ENCODE measurements around the gene FADS6.
A peak's percentile ranks its signal among the peaks of the same experiment; 100 is the strongest.

The FADS6 gene

DNA sequence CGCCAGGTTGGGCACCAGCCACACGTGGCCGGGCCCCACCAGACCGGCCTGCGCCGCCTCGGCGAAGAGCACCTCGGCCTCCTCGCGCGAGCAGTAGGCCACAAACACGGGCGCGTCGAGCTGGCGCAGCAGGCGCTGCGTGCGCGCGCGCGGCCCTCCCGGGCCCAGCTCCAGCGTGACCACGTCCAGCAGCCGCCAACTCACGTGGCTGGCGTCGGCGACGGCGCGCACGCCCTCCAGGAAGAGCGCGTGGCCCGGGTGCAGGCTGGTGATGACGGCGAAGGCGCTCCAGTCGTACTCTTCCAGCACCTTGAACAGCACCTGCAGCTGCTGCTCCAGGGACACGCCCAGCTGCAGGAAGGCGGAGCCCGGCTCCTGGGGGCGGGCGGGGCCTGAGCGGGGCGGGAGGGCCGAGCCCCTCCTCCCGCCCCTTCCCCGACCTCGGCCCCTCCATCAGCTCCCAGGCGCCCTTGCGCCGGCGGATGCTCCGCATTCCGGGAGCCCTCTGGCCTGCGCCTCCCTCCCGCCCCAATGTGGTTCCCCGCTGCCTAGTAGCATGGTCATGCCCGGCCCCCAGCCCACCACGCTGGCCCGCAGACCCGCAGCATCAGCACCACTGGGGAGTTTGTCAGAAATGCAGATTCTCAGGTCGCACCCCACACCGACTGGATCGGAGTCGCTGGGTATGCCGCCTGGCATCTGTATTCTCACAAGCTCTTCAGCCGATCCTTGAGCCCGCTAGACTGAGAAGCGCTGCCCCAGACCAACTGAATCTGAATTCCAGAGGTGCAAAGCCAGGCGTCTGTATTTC lies 41.0 kb downstream of the FADS6 start:
- DNase-seq (ENCODE audit: low read depth): no peak

DNA sequence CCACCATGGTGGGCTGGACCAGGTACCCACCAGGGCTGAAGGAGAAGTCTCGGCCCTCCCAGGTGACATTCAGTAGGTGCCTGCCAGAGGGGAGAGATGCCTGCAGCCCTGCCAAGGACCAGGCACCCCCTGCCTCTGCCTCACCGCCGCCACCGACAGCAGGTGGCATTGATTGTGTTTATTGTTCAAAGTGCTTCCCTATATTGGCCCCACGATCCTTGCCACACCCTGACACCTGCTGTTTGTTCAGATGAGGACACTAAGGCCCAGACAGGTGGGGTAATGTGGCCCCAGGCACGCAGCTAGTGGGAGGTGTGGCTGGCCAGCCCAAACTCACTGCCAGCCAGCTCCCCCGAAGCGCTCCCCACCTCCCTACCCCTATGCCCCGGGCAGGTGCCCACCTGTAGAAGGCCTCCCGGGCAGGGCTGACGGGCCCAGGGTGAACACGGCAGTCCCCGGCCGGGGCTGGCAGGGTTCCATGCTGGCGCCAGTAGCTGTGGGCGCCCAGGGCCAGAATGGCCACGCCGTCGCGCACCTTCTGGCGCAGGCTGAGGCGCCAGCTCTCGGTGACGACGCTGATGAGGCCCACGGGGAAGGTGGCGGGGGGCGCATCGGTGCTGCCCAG lies 41.7 kb downstream of the FADS6 start:
- DNase-seq (ENCODE audit: low read depth): no peak

DNA sequence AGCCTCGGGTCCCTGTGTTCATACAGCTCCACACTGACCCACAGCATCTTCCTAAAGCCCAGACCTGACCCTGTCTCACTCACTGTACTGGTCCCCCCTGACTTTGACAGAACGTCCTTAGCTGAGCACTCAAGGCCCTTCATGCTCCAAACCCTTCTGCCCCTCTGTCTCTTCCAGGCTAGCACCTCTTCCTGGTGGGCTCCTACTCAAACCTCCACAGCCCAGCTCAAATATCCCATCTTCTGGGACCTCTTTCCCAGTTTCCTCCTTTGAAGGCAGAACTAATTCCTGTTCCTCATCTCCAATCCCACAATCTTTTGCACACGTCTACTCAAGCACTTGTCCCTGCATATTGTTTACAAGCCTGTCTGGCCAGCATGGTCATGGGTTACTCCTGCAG lies 42.5 kb downstream of the FADS6 start:
- DNase-seq (ENCODE audit: low read depth): no peak

DNA sequence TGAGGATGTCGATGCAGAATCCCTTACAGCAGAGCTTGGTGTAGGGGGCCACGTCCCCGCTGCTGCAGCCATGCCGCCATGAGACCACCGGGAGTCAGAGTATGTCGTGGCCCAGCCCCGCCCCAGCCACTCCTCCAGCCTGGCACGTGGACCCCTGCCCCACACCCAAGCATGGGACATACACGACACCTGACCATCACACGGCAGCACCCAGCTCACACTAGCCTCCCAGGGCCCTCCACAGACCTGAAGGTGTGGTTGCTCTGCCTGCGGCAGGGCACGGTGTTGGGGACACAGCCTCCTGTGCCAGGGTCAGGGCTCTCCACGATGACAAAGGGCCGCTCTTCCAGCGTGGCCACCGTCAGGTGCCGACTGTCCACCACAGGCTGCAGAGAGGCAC lies 43.1 kb downstream of the FADS6 start:
- no peak for DNase-seq (ENCODE audit: low read depth)

DNA sequence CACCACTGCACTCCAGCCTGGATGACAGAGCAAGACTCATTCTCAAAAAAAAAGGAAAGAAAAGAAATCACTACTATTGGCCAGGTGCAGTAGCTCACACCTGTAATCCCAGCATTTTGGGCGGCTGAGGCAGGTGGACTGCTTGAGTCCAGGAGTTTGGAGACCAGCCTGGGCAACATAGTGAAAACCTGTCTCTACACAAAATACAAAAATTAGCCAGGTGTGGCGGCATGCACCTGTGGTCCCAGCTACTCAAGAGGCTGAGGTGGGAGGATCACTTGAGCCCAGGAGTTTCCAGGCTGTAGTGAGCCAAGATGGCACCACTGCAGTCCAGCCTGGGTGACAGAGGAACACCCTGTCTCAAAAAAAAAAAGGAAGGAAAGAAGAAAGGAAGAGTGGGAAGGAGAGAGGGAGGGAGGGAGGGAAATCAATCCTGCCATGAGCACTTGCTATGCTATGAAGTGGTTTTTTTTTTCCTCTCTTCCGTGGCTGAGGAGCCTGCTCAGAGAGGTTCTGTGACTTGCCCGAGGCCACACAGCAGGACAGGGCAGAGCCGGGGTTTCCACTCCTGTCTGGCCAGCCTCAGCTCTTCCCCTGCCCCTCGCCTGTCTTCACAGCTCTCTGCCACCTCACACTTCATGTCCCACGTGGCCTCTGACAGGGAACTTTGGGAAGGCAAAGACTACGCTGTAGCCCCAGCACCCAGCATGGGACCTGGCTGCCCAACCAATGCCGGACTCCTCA lies 44.6 kb downstream of the FADS6 start:
- no peak for DNase-seq (ENCODE audit: low read depth)

DNA sequence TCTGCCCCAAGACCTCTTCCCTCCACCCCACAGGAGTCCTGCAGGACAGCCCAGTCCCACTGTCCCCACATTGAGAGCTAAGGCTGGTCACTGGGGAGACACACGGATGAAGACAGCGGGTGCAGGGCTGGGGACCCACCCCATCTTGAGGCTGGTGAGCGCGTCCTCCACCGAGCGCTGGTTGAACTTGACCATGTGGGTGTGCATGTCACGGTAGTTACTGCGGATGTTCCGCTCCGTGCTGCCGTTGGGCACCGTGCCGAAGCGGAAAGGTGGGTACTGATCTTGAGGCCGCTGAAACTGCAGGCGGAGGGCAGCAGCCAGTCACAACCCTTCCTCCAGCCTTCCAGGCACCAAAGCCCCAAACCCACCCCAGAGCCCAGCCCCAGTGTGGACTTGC lies 46.8 kb downstream of the FADS6 start:
- no peak for DNase-seq (ENCODE audit: low read depth)

DNA sequence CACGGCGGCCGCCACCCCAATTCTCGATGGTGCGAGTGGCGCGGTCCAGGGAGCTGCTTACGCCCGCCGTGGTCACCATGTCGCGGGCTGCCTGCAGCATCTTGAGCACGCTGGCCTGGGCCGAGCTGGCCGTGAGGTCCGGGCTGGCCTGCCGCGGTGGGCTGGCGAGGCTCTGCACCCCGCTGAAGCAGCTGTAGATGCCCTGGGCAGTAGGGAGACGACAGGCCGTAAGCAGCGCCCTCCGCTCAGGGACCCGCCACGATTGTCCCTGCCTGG lies 50.1 kb downstream of the FADS6 start:
- DNase-seq (ENCODE audit: low read depth): no peak

DNA sequence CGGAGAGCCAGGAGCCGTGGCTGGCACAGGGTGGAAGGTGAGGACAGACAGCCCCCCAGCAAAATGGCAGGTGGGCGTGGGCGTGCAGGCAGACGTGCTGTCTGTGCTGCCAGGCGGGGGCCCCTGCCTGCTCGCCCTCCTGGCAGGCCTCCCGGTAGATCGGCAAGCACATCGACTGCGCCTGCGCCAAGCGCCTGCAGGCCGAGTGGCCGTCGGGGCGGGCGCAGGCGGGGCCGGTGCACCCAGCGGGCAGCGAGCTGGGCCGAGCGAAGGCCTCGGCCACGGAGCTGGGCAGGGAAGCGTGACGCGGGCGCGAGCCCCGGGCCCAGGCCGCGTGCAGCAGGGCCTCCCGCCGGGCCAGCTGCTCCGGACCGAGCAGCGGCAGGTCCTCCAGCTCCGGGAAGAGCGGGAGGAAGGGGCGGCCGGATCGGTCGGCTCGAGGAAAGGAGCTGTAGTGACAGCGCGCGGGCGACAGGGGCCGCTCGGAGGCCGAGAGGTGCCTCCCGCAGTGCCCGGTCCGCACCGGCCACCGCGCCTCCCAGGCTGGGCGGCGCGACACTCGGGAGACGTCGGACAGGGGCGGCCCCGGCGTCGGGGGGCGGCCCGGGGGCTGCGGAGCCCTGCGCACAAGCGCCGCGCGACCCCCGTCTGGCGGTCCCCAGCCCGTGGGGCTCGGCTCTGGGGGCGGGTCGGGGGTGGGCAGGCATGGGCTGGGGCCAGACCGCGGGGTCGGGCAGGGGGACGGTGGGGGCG lies 50.7 kb downstream of the FADS6 start:
- no peak for DNase-seq (ENCODE audit: low read depth)

DNA sequence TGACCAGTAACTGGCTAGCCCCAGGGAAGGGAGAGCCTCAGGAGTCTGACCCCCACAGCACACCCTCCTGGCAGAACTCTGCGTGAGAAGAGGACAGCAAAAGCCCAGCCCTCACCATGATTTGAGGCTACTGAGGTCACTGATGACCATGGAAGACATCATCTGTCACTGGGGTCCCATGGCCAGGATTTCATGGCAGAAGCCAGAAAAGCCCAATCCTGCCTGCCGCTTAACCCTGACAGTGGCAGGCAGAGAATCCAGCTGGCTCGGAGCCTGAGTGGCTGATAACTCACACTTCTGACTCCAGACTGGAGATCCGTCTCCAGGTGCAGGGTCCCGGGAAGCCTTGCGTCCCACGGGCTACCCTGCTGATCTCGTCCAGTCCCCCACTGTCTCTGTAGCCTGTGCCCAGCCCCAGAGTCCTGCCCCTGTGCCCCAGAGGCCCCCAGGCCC lies 51.3 kb downstream of the FADS6 start:
- no peak for DNase-seq (ENCODE audit: low read depth)

DNA sequence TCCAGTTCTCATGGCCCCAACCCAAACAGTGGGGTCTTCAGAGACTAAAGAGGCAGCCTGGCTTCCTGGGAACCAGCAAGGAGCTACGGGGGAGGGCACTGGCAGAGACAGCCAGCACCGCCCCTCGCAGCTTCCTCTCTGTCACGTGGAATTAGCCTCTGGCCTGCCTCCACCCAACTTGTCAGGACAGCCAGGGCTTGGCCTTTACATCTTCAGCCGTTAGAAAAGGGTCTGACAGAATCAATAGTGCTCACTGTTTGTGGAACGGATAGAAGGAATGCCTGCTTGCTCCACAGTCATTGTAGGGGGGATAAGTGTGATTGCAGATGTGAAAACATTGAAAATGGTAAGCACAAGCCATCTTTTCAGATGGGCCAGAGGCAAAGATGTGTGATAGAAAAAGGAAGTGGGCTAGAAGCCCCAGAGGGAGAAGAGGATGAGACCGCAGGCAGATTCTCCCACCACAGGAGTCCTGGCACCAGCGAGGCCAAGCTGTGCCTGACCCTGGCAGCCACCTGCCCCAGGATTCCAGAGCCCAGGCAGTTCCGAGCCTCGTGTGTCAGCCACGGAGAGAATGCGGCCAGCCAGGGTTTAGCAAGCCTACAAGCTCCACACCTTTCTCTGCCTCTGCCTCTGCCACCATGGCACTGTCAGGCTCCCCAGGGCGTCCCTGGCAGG lies 52.3 kb downstream of the FADS6 start:
- no peak for DNase-seq (ENCODE audit: low read depth)

DNA sequence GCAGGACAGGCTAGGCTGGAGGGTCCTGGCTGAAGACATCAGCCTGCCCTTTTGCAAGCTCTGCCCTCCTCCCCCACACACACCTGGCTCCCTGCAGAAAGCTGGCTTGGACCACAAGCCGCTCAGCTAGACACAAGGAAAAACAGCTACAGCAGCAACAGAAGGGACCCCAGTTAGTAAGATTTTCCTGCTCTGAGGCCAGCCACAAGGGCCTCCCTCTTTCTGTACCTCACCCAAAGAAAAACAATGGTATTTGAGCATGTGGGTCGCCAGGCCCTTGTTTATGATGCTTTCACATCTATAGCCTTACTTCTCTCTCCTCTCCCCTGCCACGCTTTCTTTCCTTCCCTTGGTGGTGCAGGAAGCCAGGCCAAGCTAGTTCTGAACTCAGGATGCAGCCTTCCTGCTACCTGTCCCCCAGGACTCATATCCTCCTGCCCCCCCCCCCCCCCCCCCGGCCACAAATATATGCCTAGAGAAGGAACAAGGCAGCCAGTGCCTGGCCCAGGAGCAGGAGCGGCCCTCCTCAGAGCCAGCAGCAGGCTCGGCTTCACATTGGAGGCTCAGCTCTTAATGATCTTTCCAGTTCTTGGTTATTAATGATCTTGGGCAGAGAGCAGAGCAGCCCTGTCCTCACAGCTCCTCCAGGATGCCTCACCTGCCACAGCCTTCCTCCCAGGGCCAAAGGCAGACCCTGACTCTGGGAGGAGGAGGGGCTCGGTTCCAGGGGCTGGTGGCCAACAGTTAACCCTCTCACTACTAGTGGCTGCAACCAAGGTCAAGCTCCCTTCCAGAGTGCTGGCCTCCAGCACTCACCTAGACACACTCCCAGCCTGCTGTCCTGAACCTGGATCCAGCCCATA lies 53.2 kb downstream of the FADS6 start:
- DNase-seq (ENCODE audit: low read depth): no peak

DNA sequence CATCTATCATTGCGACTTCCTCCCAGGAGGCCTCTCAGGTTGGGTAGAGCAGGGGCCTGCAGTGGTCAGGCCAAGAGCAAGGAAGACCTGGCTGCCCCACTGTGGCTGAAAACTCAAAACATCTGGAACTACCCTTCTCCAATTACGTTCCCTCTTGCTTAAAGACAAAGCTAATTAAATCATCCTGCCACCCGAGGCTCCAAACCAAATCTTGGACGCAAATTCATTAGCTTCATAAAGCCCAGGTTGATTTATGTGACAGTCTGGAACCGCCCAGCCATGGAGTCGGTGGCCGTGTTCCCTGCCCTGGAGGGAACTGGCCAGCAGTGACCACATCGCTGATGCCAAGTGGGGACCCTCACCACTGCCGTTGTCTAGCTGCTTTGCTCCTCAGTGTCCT lies 55.2 kb downstream of the FADS6 start:
- no peak for DNase-seq (ENCODE audit: low read depth)

DNA sequence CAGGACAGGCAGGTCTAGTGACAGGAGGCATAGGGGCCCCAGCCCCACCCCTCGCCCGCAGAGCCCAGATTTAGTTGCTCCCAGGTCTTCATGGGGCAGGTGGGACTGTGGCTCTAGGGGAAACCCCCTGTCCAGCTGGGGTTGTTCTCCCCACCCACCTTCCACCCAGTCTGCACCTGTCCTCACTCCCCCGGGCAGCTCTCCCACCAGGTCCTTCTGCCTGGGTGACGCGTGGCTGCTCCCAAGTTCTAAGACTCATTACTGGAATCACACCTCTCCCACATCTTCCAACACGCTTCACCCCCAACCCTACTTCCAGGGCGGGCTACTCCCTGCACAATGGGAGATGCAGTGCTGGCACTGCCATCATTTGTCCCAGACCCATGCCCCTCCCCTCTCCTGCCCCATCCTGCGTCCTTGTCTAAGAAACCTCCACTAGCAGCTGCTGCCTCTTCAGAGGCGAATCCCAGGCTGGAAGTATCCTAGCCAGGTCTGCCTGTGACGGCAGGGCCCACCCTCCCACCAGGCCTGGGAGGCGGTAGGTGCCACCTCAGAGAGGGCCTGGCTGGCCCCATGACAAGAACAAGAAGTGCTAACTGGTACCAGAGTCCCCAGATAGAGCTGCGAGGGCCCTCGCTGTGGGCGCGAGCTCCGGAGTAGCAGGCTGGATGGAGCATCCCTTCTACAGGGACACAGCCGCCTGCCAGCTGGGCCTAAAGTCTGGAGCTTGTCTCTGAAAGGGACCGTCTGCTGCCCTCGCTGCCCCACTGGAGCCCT lies 56.6 kb downstream of the FADS6 start:
- DNase-seq (ENCODE audit: low read depth): no peak

DNA sequence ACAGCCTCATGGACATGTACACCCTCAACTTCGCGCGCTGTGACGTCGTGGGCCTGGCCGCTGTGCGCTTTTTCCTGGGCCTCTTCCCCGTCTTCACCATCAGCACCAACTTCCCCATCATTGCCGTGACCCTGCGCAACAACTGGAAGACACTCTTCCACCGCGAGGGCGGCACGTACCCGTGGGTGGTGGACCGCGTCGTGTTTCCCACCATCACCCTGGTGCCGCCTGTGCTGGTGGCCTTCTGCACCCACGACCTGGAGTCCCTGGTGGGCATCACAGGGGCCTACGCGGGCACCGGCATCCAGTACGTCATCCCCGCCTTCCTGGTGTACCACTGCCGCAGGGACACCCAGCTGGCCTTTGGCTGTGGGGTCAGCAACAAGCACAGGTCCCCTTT lies 57.2 kb downstream of the FADS6 start:
- no peak for DNase-seq (ENCODE audit: low read depth)

DNA sequence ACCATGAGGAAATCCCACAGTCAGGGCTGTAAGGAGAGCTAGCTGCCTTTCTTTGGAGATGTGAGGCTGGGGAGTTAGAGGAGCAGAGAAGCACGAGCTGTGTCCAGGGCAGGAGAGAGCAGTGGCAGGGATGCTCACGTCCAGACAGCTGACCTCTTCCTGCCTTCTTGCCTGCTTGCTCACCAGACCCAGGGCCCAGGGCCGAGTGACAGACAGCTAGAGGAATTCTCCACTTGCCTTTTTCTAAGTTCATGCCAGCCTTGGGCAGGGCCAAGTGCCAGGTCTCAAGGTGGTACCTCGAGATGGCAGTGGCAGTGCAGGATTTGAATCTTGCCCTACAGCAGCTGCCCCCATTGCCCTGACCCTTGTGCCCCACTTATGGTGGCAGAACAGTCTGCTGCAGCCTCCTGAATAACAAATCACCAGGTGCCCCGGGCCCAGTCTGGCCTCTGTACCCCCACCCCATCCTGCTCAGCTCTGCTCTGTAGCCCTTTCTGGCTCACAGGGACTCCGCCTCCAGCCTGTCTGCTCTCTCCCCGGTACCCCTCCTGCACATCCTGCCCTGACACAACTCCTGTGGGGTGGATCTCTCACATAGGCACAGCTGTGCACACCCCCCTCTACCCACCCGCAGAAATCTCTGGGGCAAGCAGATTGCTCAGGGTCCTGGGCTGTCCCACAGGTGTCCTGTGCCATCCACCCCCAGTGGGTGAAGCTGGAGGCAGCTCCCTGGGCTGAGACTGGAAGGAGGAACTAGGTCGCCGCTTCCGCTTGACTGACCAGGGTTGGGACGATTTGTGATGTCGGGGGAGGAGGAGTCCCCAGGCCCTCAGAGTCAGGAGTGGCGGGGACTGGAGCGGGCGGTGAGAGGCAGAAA lies 59.7 kb downstream of the FADS6 start:
- peak; percentile 13 for DNase-seq (ENCODE audit: low read depth)

DNA sequence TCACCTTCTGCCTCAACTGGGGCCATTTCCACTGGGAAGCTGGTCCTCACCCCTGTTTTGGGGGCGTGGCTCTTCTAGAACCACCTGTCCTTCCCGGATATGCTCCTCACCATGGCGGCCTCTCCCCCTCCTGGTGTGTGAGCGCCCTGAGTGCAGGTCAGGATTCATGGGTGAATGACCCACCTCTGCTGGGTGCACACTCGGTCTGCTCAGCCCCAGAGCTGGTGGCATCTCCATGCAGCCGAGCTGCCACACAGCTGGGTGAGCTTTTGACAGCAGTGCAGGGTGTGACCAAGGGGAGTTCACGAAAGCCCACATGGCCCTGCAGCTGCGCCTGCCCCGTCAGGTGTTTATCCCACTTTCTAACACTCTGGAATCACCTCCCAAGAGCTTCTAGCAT lies 61.0 kb downstream of the FADS6 start:
- no peak for DNase-seq (ENCODE audit: low read depth)

DNA sequence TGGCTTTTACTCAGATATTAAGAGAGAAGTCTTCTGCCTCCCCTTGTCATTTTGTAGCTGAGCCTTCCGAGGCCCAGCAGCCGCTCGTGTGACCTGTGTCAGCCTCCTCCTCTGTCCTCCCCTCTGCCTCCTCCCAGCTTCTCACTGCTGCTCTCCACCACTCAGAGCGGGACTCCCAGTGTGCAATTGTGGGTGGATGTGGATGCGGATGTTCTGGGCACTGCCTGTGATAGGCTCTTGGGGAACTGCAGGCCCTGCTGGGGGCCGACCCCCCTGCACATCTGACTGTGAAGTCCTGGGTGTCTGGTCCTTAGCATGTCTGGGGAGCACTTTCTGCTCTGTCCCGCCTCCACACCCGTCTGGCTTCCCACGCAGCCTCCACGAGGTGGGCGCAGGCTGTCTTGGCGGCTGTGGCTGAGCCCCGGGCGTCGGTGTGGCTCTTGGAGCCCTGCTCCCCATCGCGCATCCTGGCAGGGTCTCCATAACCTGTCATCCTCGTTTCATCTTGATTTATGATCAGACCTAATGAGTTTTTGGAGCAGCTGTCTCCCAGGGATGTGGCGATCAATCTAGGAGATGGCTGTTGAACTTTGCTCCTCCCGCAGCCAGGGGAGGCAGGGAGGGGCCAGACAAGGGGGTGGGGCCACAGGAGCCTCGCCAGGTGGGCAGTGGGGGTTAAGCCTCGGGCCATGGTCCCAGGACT lies 61.8 kb downstream of the FADS6 start:
- no peak for DNase-seq (ENCODE audit: low read depth)

DNA sequence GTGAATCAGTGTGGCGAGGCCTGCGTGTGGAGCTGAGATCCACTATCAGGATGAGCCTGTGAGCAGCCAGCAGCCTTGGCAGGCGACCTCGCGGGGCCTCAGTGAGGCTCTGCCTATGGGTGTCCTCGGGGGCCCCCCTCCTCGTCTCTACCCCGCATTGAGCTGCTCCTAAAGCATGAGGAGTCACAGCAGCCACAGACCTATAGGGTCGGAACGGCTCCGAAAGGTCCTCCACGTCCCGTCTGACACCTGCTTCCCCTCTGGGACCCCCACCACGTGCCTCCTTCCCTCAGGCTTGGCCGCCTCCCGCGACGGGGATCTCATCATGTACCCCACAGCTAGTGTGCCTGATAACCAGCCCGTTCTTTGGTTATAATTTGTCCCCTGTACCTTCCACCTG lies 62.6 kb downstream of the FADS6 start:
- DNase-seq (ENCODE audit: low read depth): no peak

DNA sequence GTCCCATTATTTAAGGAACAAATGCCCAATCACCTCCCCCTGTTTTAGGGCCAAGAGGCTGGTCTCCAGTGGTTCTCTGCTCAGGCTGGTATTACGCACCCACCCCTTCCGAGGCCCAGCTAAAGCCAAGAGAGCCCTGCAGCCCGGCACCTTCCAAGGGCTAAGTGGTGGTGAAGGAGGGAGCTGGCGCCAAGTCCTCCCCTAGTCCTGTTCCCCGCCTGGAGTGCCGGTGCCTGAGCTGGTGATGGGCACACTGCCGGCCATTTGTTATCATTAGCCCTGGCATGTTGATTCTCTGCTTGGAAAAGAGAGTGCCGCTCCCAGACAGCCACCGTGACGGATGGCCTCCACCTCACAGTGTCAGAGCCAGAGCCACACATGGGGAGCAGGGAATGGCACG lies 65.6 kb downstream of the FADS6 start:
- DNase-seq (ENCODE audit: low read depth): no peak
